Gastrocnemius medialis (tissue), 4 donors: ENCODE results near the gene VPS16. TPM values are rescaled to one million over a fixed set of nuclear protein-coding genes. Genes with fewer than 3 reads are reported as not detected.

Source experiments
- ATAC-seq, 2 donors: fragments of 150-250 bp; one replicate each; pipeline ENCODE4 v1.9.1; 2016
- DNase-seq, 2 donors: peaks; one replicate each; pipeline ENCODE4 v3.0.0-alpha.2; 2019
- H3K27ac ChIP-seq, 4 donors: fragments of 200-600 bp; sonication (generic); 1 replicate in 1 of 4; 2 replicates in 3 of 4; pipeline ENCODE4 v1.5.1; 2016 to 2018; ENCODE audit warnings: mild to moderate bottlenecking in 2 of 4, moderate library complexity in 1 of 4
- H3K27me3 ChIP-seq, 3 donors: fragments of 200-600 bp; sonication (generic) in 2 of 3; 1 replicate in 1 of 3; 2 replicates in 2 of 3; pipeline versions ENCODE4 v1.5.1 to v1.6.0; 2016 to 2019; ENCODE audit warnings: mild to moderate bottlenecking in 1 of 3, moderate library complexity in 1 of 3
- H3K36me3 ChIP-seq, 2 donors: fragments of 200-600 bp; sonication (generic) in 1 of 2; one replicate each; pipeline ENCODE4 v1.5.1; 2017 to 2018
- H3K4me1 ChIP-seq, 2 donors: fragments of 200-600 bp; sonication (generic) in 1 of 2; one replicate each; pipeline ENCODE4 v1.5.1; 2016 to 2017; ENCODE audit warnings: mild to moderate bottlenecking in 2 of 2
- H3K4me3 ChIP-seq, 4 donors: fragments of 200-600 bp; sonication (generic) in 3 of 4; 1 replicate in 1 of 4; 2 replicates in 3 of 4; pipeline ENCODE4 v1.5.1; 2016 to 2019; ENCODE audit warnings: mild to moderate bottlenecking in 2 of 4
- H3K9me3 ChIP-seq, 3 donors: fragments of 200-600 bp; sonication (generic) in 2 of 3; 1 replicate in 1 of 3; 2 replicates in 2 of 3; pipeline ENCODE4 v1.5.1; 2016 to 2019
- POLR2A ChIP-seq, 2 donors: fragments of 450-650 bp; IDR thresholded peaks; one replicate each; pipeline ENCODE4 v1.6.1; 2017; ENCODE audit warnings: antibody characterized with exemption in 2 of 2, mild to moderate bottlenecking in 2 of 2, moderate library complexity in 2 of 2
- in situ Hi-C, 4 donors: fragments of 200-750 bp; cut with MboI; loops; one replicate each; pipeline versions ENCODE4 v1.15.0 to v1.8.0; 2017; ENCODE audit warnings: low sequenced_read_pairs in 4 of 4
- intact Hi-C: fragments of 100-400 bp; cut with DNase I; formaldehyde crosslinking; loops from one replicate; pipeline ENCODE4 v1.15.1; 2023; ENCODE audit warnings: low total_unique reads
- total RNA-seq, 4 donors: library from RNA; depleted of rRNA; stranded (reverse); fragments of >200 nt; gene quantifications; one replicate each; pipeline versions ENCODE4 v1.1.0 to v1.2.3, GENCODE V29; 2016
- TF ChIP-seq, protein P1 (sequence below), 5 experiments: fragments of 450-650 bp in 3 of 5; fragments of 200-600 bp in 2 of 5; sonication (generic) in 2 of 5; IDR thresholded peaks in 4 of 5; conservative IDR thresholded peaks in 1 of 5; 1 replicate in 4 of 5; 2 replicates in 1 of 5; pipeline ENCODE4 v1.5.1; 2016 to 2019; ENCODE audit warnings: antibody characterized with exemption in 5 of 5, mild to moderate bottlenecking in 3 of 5, moderate library complexity in 3 of 5

Gene VPS16
- total RNA-seq, 4 donors from 2014 or later: 17.3 to 26.4 (median 21.6) TPM

DNA sequence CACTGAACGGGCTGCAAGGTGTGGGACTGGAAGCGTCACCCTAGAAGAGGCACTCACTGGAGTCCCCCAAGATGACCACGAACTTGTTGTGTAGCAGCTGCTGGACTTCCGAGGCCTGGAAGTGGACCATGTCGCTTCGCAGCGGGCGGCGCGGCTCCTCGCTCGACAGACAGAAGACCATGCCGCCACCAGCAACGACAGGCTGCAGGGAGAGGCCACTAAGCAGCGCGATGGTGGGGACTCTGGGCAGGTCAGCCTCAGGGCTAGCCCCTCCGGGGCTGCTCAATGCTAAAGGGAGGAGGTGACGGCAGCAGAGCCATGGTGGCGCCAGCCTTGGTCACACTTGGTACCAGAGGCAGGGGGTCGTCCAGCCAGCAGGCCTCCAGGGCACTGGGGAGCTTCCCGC, 810 bp upstream of the VPS16 start:
- Histone ChIP-seq H3K4me1 (peaks cover 16 to 23% of the 10 kb centered on the region in 2 donors), H3K4me3 (peak overlapping the region; percentile 88 to 98 (median 90)), H3K27ac (peak overlapping the region; percentile 83 to 97 (median 94)), H3K9me3 (no peaks in the 10 kb centered on the region), H3K27me3 (no peaks in the 10 kb centered on the region), H3K36me3 (no peaks in the 10 kb centered on the region)
- intact Hi-C loops (loop anchor here (1.0 to 5.0 kb wide), 3 partner anchors 34 to 187 kb away; partner anchors contain the start of genes NOP56 and PTPRA), in situ Hi-C loops (loop anchor here in 1 of 4 donors (25.0 kb wide), 1 partner anchor 1727 kb away; the partner anchor contains the start of gene PSMF1)
- ATAC-seq: no peak
- TF ChIP-seq, protein P1, sequence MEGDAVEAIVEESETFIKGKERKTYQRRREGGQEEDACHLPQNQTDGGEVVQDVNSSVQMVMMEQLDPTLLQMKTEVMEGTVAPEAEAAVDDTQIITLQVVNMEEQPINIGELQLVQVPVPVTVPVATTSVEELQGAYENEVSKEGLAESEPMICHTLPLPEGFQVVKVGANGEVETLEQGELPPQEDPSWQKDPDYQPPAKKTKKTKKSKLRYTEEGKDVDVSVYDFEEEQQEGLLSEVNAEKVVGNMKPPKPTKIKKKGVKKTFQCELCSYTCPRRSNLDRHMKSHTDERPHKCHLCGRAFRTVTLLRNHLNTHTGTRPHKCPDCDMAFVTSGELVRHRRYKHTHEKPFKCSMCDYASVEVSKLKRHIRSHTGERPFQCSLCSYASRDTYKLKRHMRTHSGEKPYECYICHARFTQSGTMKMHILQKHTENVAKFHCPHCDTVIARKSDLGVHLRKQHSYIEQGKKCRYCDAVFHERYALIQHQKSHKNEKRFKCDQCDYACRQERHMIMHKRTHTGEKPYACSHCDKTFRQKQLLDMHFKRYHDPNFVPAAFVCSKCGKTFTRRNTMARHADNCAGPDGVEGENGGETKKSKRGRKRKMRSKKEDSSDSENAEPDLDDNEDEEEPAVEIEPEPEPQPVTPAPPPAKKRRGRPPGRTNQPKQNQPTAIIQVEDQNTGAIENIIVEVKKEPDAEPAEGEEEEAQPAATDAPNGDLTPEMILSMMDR (IDR thresholded peaks at IDR 0.05 in 4 of 5, conservative IDR thresholded peaks at IDR 0.05 in 1 of 5): no peak
- TF ChIP-seq POLR2A (IDR thresholded peaks at IDR 0.05): no peak
- no peak for DNase-seq

- ATAC-seq (peak; percentile 34 to 35), DNase-seq (no peak)
- H3K27me3 ChIP-seq: no peaks in the 10 kb centered on the region
- no peak for TF ChIP-seq POLR2A (IDR thresholded peaks at IDR 0.05)
- TF ChIP-seq, protein P1 (IDR thresholded peaks at IDR 0.05 in 4 of 5, conservative IDR thresholded peaks at IDR 0.05 in 1 of 5): no peak
- H3K4me3 ChIP-seq: peak overlapping the region; percentile 88 to 98 (median 90)
- H3K9me3 ChIP-seq: no peaks in the 10 kb centered on the region
- H3K4me1 ChIP-seq: peaks cover 16 to 23% of the 10 kb centered on the region in 2 donors
- H3K27ac ChIP-seq: peak overlapping the region; percentile 83 to 97 (median 94)
- H3K36me3 ChIP-seq: no peaks in the 10 kb centered on the region
- in situ Hi-C loops (loop anchor here in 1 of 4 donors (25.0 kb wide), 1 partner anchor 1729 kb away; the partner anchor contains the start of gene PSMF1), intact Hi-C loops (loop anchor here (1.0 to 5.0 kb wide), 3 partner anchors 32 to 189 kb away; partner anchors contain the start of genes NOP56 and PTPRA)
Observed at GRCh38 chr20:2840967-2841531, 504 bp downstream of the VPS16 start.

- intact Hi-C loops (no loop called here), in situ Hi-C loops (loop anchor here in 1 of 4 donors (25.0 kb wide), 1 partner anchor 1733 kb away; the partner anchor contains the start of gene PSMF1)
- Histone ChIP-seq H3K4me1 (peaks cover 9 to 11% of the 10 kb centered on the region in 2 donors), H3K27me3 (no peaks in the 10 kb centered on the region), H3K36me3 (no peaks in the 10 kb centered on the region), H3K27ac (no peak overlapping the region), H3K9me3 (no peaks in the 10 kb centered on the region), H3K4me3 (no peak overlapping the region)
- no peak for TF ChIP-seq POLR2A (IDR thresholded peaks at IDR 0.05)
- TF ChIP-seq, protein P1 (IDR thresholded peaks at IDR 0.05 in 4 of 5, conservative IDR thresholded peaks at IDR 0.05 in 1 of 5): no peak
- no peak for DNase-seq
- no peak for ATAC-seq
Observed at GRCh38 chr20:2845607-2846006, 5.1 kb downstream of the VPS16 start.

- no peak overlapping the region for H3K4me3 ChIP-seq
- H3K4me1 ChIP-seq: peaks cover 4 to 6% of the 10 kb centered on the region in 2 donors
- H3K27ac ChIP-seq: no peak overlapping the region
- ATAC-seq (no peak), DNase-seq (no peak)
- no peaks in the 10 kb centered on the region for H3K36me3 ChIP-seq
- TF ChIP-seq POLR2A (IDR thresholded peaks at IDR 0.05): no peak
- TF ChIP-seq, protein P1 (IDR thresholded peaks at IDR 0.05 in 4 of 5, conservative IDR thresholded peaks at IDR 0.05 in 1 of 5): no peak
- H3K27me3 ChIP-seq: no peaks in the 10 kb centered on the region
- intact Hi-C loops: no loop called here
- H3K9me3 ChIP-seq: no peaks in the 10 kb centered on the region
- in situ Hi-C loops: loop anchor here in 1 of 4 donors (25.0 kb wide), 1 partner anchor 1734 kb away; the partner anchor contains the start of gene PSMF1
Observed at GRCh38 chr20:2846698-2847097, 6.2 kb downstream of the VPS16 start.
